ENCODE data around the gene ASTN2. TPM values are rescaled to one million over a fixed set of nuclear protein-coding genes. Genes with fewer than 3 reads are reported as not detected.

Gene ASTN2
- total RNA-seq, 2 experiments from 2014 or later, result 1.7 to 4.2 TPM

GRCh38 chr9:116422119-116422979 is 992.5 kb downstream of the ASTN2 start:
- BruUV-seq (replicated peaks), result no TSS peak
- Histone ChIP-seq H3K27ac (ENCODE audit: low read depth, low read length, poor library complexity, severe bottlenecking) (no peak overlapping the region), H2AFZ (ENCODE audit: low read length) (no peak overlapping the region), H3K4me1 (ENCODE audit: insufficient read depth, low read length, poor library complexity, severe bottlenecking) (no peaks in the 10 kb centered on the region), H4K20me1 (ENCODE audit: insufficient read depth, low read length) (no peaks in the 10 kb centered on the region), H3K79me2 (ENCODE audit: insufficient read depth, low read depth, low read length) (no peaks in the 10 kb centered on the region), H3K4me2 (ENCODE audit: low read length) (no peak overlapping the region), H3K9me2 (ENCODE audit: insufficient read depth, low read length) (no peaks in the 10 kb centered on the region), H3K36me3 (ENCODE audit: insufficient read depth, low read length) (no peaks in the 10 kb centered on the region), H3K4me3 (ENCODE audit: low read depth, low read length, poor library complexity, severe bottlenecking) (no peak overlapping the region), H3K9me3 (ENCODE audit: low read length) (no peaks in the 10 kb centered on the region)
- ChIA-PET CTCF (ENCODE audit: unreplicated experiment) (no interaction called here), POLR2A (interaction anchor here (1.7 kb wide), 1 partner anchor 146 kb away, joined by 3 read pairs; no protein-coding TSS in a partner anchor)
- TF ChIP-seq CTCF (conservative IDR thresholded peaks at IDR 0.05; ENCODE audit: low read length) (no peak), EZH2phosphoT487 (IDR thresholded peaks at IDR 0.05; ENCODE audit: borderline replicate concordance, low read depth, low read length) (no peak)
- DNase-seq (ENCODE audit: low spot score), result no peak
- intact Hi-C loops (cut with micrococcal nuclease; ENCODE audit: unreplicated experiment), result no loop called here

GRCh38 chr9:116420993-116421538 is 993.8 kb downstream of the ASTN2 start:
- ChIA-PET POLR2A (no interaction called here), CTCF (ENCODE audit: unreplicated experiment) (no interaction called here)
- Histone ChIP-seq H3K4me1 (ENCODE audit: insufficient read depth, low read length, poor library complexity, severe bottlenecking) (no peaks in the 10 kb centered on the region), H3K36me3 (ENCODE audit: insufficient read depth, low read length) (no peaks in the 10 kb centered on the region), H3K9me3 (ENCODE audit: low read length) (no peaks in the 10 kb centered on the region), H3K4me3 (ENCODE audit: low read depth, low read length, poor library complexity, severe bottlenecking) (no peak overlapping the region), H3K79me2 (ENCODE audit: insufficient read depth, low read depth, low read length) (no peaks in the 10 kb centered on the region), H2AFZ (ENCODE audit: low read length) (no peak overlapping the region), H3K27ac (ENCODE audit: low read depth, low read length, poor library complexity, severe bottlenecking) (no peak overlapping the region), H3K9me2 (ENCODE audit: insufficient read depth, low read length) (no peaks in the 10 kb centered on the region), H3K4me2 (ENCODE audit: low read length) (no peak overlapping the region), H4K20me1 (ENCODE audit: insufficient read depth, low read length) (no peaks in the 10 kb centered on the region)
- no TSS peak for BruUV-seq (replicated peaks)
- intact Hi-C loops (cut with micrococcal nuclease; ENCODE audit: unreplicated experiment), result no loop called here
- no peak for DNase-seq (ENCODE audit: low spot score)
- TF ChIP-seq CTCF (conservative IDR thresholded peaks at IDR 0.05; ENCODE audit: low read length) (no peak), EZH2phosphoT487 (IDR thresholded peaks at IDR 0.05; ENCODE audit: borderline replicate concordance, low read depth, low read length) (no peak)

GRCh38 chr9:116419181-116419580 is 995.7 kb downstream of the ASTN2 start:
- intact Hi-C loops (cut with micrococcal nuclease; ENCODE audit: unreplicated experiment), result no loop called here
- POLR2A ChIA-PET, result no interaction called here
- CTCF ChIA-PET (ENCODE audit: unreplicated experiment), result interaction anchor here (0.8 kb wide), 1 partner anchor 24 kb away, joined by 3 read pairs; no protein-coding TSS in a partner anchor
- BruUV-seq (replicated peaks), result no TSS peak
- DNase-seq (ENCODE audit: low spot score), result no peak
- H3K9me3 ChIP-seq (ENCODE audit: low read length), result no peaks in the 10 kb centered on the region
- no peaks in the 10 kb centered on the region for H4K20me1 ChIP-seq (ENCODE audit: insufficient read depth, low read length)
- no peak overlapping the region for H2AFZ ChIP-seq (ENCODE audit: low read length)
- no peaks in the 10 kb centered on the region for H3K36me3 ChIP-seq (ENCODE audit: insufficient read depth, low read length)
- no peak for TF ChIP-seq EZH2phosphoT487 (IDR thresholded peaks at IDR 0.05; ENCODE audit: borderline replicate concordance, low read depth, low read length)
- TF ChIP-seq CTCF (conservative IDR thresholded peaks at IDR 0.05; ENCODE audit: low read length), result no peak
- H3K4me2 ChIP-seq (ENCODE audit: low read length), result no peak overlapping the region
- no peak overlapping the region for H3K27ac ChIP-seq (ENCODE audit: low read depth, low read length, poor library complexity, severe bottlenecking)
- H3K79me2 ChIP-seq (ENCODE audit: insufficient read depth, low read depth, low read length), result no peaks in the 10 kb centered on the region
- no peaks in the 10 kb centered on the region for H3K9me2 ChIP-seq (ENCODE audit: insufficient read depth, low read length)
- no peaks in the 10 kb centered on the region for H3K4me1 ChIP-seq (ENCODE audit: insufficient read depth, low read length, poor library complexity, severe bottlenecking)
- H3K4me3 ChIP-seq (ENCODE audit: low read depth, low read length, poor library complexity, severe bottlenecking), result no peak overlapping the region
